A673 (cell line): ENCODE data around the gene LAMA2. TPM values are rescaled to one million over a fixed set of nuclear protein-coding genes. Genes with fewer than 3 reads are reported as not detected.

ENCODE experiments used
- BruUV-seq: library from RNA; stranded (reverse); fragments of 400-500 nt; replicated peaks from 2 replicates; lab custom pipeline; 2021; lab: Mats Ljungman, UMichigan
- CTCF ChIA-PET: fragments of 300-600 bp; sonication (Branson Sonifier 250); formaldehyde crosslinking; loops from one replicate; lab custom pipeline; 2022; ENCODE audit warnings: antibody characterized with exemption; lab: Charles Lee
- POLR2A ChIA-PET: fragments of 300-600 bp; sonication (Branson Sonifier 250); formaldehyde crosslinking; loops from one replicate; lab custom pipeline; 2022; ENCODE audit warnings: antibody characterized with exemption; ENCODE audit not compliant: low non-redundant PET; lab: Charles Lee
- DNase-seq: peaks from one replicate; pipeline ENCODE4 v3.0.0-alpha.2; 2015; ENCODE audit warnings: low spot score
- H3K27ac ChIP-seq: fragments of 200-600 bp; sonication (generic); 2 replicates; pipeline ENCODE4 v1.5.1; 2016; ENCODE audit warnings: mixed run types, low read depth, mild to moderate bottlenecking, mixed read lengths, antibody characterized with exemption, low read length; ENCODE audit not compliant: poor library complexity, severe bottlenecking
- H3K27me3 ChIP-seq: fragments of 200-600 bp; sonication (generic); replicated peaks from 2 replicates; pipeline ENCODE4 v1.6.1; 2017; ENCODE audit warnings: mixed run types, low read depth, mild to moderate bottlenecking, mixed read lengths, antibody characterized with exemption, low read length; ENCODE audit not compliant: insufficient read depth, poor library complexity
- H3K36me3 ChIP-seq: fragments of 200-600 bp; sonication (generic); 2 replicates; pipeline ENCODE4 v1.6.1; 2016; ENCODE audit warnings: mixed run types, mild to moderate bottlenecking, mixed read lengths, antibody characterized with exemption, low read length; ENCODE audit not compliant: insufficient read depth, poor library complexity, severe bottlenecking
- H3K4me1 ChIP-seq: fragments of 200-600 bp; sonication (generic); 2 replicates; pipeline ENCODE4 v1.6.1; 2017; ENCODE audit warnings: mixed run types, mild to moderate bottlenecking, mixed read lengths, antibody characterized with exemption, low read length; ENCODE audit not compliant: insufficient read depth, poor library complexity, severe bottlenecking
- H3K4me3 ChIP-seq: fragments of 200-600 bp; sonication (generic); 2 replicates; pipeline ENCODE4 v1.5.1; 2016; ENCODE audit warnings: low read depth, mixed run types, mild to moderate bottlenecking, mixed read lengths, low read length; ENCODE audit not compliant: poor library complexity, severe bottlenecking
- H3K9me3 ChIP-seq: fragments of 200-600 bp; sonication (generic); 2 replicates; pipeline ENCODE4 v1.6.1; 2016; ENCODE audit warnings: mixed run types, low read depth, mild to moderate bottlenecking, mixed read lengths, antibody characterized with exemption, low read length; ENCODE audit not compliant: poor library complexity, severe bottlenecking
- EZH2 ChIP-seq: fragments of 200-600 bp; sonication (generic); IDR thresholded peaks from 2 replicates; pipeline ENCODE4 v1.6.1; 2017; ENCODE audit warnings: borderline replicate concordance, low read depth, mild to moderate bottlenecking, mixed read lengths, antibody characterized with exemption, low read length; ENCODE audit not compliant: poor library complexity, severe bottlenecking
- intact Hi-C: fragments of 100-400 bp; cut with micrococcal nuclease; formaldehyde crosslinking; loops from one replicate; pipeline ENCODE4 v1.10.0; 2022; ENCODE audit not compliant: unreplicated experiment
- total RNA-seq: library from RNA; stranded (reverse); gene quantifications from 2 replicates; pipeline ENCODE4 v1.2.3, GENCODE V29; 2021
- TF ChIP-seq, protein P1 (sequence below): fragments of 300-800, 200-600 bp; sonication (generic); conservative IDR thresholded peaks from 2 replicates; pipeline ENCODE4 v1.5.1; 2017; ENCODE audit warnings: low read depth, mild to moderate bottlenecking, antibody characterized with exemption, low read length, moderate library complexity, mixed read lengths

The LAMA2 gene
- total RNA-seq, 1 experiment from 2014 or later, result 2.2 TPM

GRCh38 chr6:129252377-129253071, 369.6 kb downstream of the LAMA2 start:
- ChIA-PET POLR2A (no interaction called here), CTCF (interaction anchor here (0.7 to 1.0 kb wide), 3 partner anchors 238 to 521 kb away, joined by 3 to 8 read pairs (median 3); no protein-coding TSS in a partner anchor)
- Histone ChIP-seq H3K4me1 (peaks cover 7% of the 10 kb centered on the region), H3K27me3 (no peaks in the 10 kb centered on the region), H3K36me3 (no peaks in the 10 kb centered on the region), H3K4me3 (no peak overlapping the region), H3K27ac (no peak overlapping the region), H3K9me3 (no peaks in the 10 kb centered on the region)
- TF ChIP-seq, protein P1, sequence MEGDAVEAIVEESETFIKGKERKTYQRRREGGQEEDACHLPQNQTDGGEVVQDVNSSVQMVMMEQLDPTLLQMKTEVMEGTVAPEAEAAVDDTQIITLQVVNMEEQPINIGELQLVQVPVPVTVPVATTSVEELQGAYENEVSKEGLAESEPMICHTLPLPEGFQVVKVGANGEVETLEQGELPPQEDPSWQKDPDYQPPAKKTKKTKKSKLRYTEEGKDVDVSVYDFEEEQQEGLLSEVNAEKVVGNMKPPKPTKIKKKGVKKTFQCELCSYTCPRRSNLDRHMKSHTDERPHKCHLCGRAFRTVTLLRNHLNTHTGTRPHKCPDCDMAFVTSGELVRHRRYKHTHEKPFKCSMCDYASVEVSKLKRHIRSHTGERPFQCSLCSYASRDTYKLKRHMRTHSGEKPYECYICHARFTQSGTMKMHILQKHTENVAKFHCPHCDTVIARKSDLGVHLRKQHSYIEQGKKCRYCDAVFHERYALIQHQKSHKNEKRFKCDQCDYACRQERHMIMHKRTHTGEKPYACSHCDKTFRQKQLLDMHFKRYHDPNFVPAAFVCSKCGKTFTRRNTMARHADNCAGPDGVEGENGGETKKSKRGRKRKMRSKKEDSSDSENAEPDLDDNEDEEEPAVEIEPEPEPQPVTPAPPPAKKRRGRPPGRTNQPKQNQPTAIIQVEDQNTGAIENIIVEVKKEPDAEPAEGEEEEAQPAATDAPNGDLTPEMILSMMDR, result no peak
- no peak for TF ChIP-seq EZH2
- intact Hi-C loops, result loop anchor here (1.0 to 10.0 kb wide), 4 partner anchors 446 to 1515 kb away; no protein-coding TSS in a partner anchor
- no peak for DNase-seq
- BruUV-seq, result no TSS peak

- intact Hi-C loops, result loop anchor here (2.0 to 10.0 kb wide), 3 partner anchors 446 to 738 kb away; no protein-coding TSS in a partner anchor
- no peak overlapping the region for H3K27ac ChIP-seq
- H3K36me3 ChIP-seq, result no peaks in the 10 kb centered on the region
- no peaks in the 10 kb centered on the region for H3K27me3 ChIP-seq
- TF ChIP-seq, protein P1, result no peak
- TF ChIP-seq EZH2, result no peak
- ChIA-PET POLR2A (no interaction called here), CTCF (no interaction called here)
- BruUV-seq, result no TSS peak
- no peaks in the 10 kb centered on the region for H3K9me3 ChIP-seq
- peaks cover 7% of the 10 kb centered on the region for H3K4me1 ChIP-seq
- DNase-seq, result no peak
- no peak overlapping the region for H3K4me3 ChIP-seq
Observed at GRCh38 chr6:129253242-129253641, 370.3 kb downstream of the LAMA2 start.

GRCh38 chr6:129253727-129254126, 370.8 kb downstream of the LAMA2 start:
- Histone ChIP-seq H3K9me3 (no peaks in the 10 kb centered on the region), H3K4me3 (no peak overlapping the region), H3K27me3 (no peaks in the 10 kb centered on the region), H3K4me1 (peaks cover 11% of the 10 kb centered on the region), H3K36me3 (no peaks in the 10 kb centered on the region), H3K27ac (no peak overlapping the region)
- no peak for DNase-seq
- POLR2A ChIA-PET, result no interaction called here
- intact Hi-C loops, result loop anchor here (2.0 to 10.0 kb wide), 3 partner anchors 447 to 739 kb away; no protein-coding TSS in a partner anchor
- CTCF ChIA-PET, result interaction anchor here (0.5 kb wide), 1 partner anchor 738 kb away, joined by 3 read pairs; no protein-coding TSS in a partner anchor
- BruUV-seq, result no TSS peak
- TF ChIP-seq EZH2, result no peak
- TF ChIP-seq, protein P1, result no peak
